GM12891 (cell line): ENCODE results near the gene CLNK.

Experiments
- POLR2A ChIP-seq: IDR thresholded peaks from 2 replicates; pipeline ENCODE4 v1.6.1; 2011; ENCODE audit warnings: low read depth, low read length, control low read depth
- POLR2AphosphoS5 ChIP-seq: IDR thresholded peaks from 2 replicates; pipeline ENCODE4 v1.6.1; 2011; ENCODE audit warnings: low read depth, low read length, control low read depth
- POU2F2 ChIP-seq: IDR thresholded peaks from 2 replicates; pipeline ENCODE4 v1.6.1; 2011; ENCODE audit warnings: low read depth, mild to moderate bottlenecking, control low read depth, low read length, moderate library complexity
- SPI1 ChIP-seq: IDR thresholded peaks from 2 replicates; pipeline ENCODE4 v1.6.1; 2011; ENCODE audit warnings: low read depth, low read length, control low read depth
- TAF1 ChIP-seq: IDR thresholded peaks from 2 replicates; pipeline ENCODE4 v1.6.1; 2011; ENCODE audit warnings: low read depth, low read length, control low read depth

DNA sequence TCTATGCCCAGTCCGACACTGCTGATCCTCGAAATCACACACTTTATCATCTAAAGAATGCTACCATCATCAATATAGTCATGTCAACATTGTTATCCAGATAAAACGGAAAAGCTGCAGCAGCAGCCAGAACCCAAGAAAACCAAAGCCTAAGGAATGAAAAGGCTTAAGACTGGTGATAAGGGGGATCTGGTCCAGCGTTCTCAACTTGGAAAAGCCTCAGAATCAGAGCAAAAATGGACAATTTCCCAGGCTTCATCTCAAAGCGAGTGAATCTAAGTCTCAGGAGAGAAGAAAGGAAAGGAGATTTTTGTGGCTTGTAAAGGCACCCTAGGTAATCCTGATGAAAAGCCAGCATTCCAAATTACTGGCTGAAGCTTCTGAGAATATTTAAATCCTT lies 235.6 kb downstream of the CLNK start:
- no peak for TF ChIP-seq POLR2A
- TF ChIP-seq SPI1 = no peak
- TF ChIP-seq POLR2AphosphoS5 = no peak
- no peak for TF ChIP-seq POU2F2
- no peak for TF ChIP-seq TAF1
